Liver (tissue), 3 donors: ENCODE measurements around the gene CAPSL.

Source experiments
- SP1 ChIP-seq: IDR thresholded peaks from 2 replicates; pipeline ENCODE4 v1.6.1; 2018; ENCODE audit warnings: antibody characterized with exemption, mild to moderate bottlenecking
- TAF1 ChIP-seq: conservative IDR thresholded peaks from 2 replicates; pipeline ENCODE4 v1.6.1; 2016; ENCODE audit warnings: antibody characterized with exemption, mild to moderate bottlenecking
- TF ChIP-seq, protein P1 (sequence below): fragments of 150-350 bp; IDR thresholded peaks from 2 replicates; pipeline ENCODE4 v1.5.1; 2017; ENCODE audit warnings: improper control_type of control experiment, low read depth, low read length; ENCODE audit not compliant: missing input control
- TF ChIP-seq, protein P2 (sequence below): IDR thresholded peaks from 2 replicates; pipeline ENCODE4 v1.6.1; 2016; ENCODE audit warnings: antibody characterized with exemption
- TF ChIP-seq, protein P3 (sequence below): IDR thresholded peaks from 2 replicates; pipeline ENCODE4 v1.6.1; 2016; ENCODE audit warnings: antibody characterized with exemption, mild to moderate bottlenecking
- TF ChIP-seq, protein P4 (sequence below): IDR thresholded peaks from 2 replicates; pipeline ENCODE4 v1.6.1; 2016; ENCODE audit warnings: antibody characterized with exemption
- donor health status: healthy.
- donor health status: healthy.

DNA sequence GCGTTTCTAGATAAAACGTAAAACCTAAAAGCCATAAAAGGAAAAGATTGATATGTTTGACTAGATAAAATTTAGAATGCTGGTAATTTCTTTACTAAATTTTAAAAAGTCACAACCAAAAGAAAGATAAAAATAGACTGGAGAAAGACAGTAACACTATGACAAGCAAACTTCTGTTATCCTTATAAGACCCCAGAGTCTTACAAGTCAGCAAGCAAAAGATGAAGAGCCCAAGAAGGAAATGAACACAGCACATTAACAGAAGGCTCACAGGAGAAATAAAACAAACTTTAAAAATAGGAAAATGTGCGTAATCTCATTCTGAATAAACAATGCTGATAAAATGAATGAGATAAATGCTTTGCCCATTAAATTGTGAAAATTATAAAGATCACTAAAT is 52.0 kb downstream of the CAPSL start:
- TF ChIP-seq, protein P1, sequence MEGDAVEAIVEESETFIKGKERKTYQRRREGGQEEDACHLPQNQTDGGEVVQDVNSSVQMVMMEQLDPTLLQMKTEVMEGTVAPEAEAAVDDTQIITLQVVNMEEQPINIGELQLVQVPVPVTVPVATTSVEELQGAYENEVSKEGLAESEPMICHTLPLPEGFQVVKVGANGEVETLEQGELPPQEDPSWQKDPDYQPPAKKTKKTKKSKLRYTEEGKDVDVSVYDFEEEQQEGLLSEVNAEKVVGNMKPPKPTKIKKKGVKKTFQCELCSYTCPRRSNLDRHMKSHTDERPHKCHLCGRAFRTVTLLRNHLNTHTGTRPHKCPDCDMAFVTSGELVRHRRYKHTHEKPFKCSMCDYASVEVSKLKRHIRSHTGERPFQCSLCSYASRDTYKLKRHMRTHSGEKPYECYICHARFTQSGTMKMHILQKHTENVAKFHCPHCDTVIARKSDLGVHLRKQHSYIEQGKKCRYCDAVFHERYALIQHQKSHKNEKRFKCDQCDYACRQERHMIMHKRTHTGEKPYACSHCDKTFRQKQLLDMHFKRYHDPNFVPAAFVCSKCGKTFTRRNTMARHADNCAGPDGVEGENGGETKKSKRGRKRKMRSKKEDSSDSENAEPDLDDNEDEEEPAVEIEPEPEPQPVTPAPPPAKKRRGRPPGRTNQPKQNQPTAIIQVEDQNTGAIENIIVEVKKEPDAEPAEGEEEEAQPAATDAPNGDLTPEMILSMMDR = no peak
- TF ChIP-seq TAF1 (no peak), SP1 (no peak)
- TF ChIP-seq, protein P2, sequence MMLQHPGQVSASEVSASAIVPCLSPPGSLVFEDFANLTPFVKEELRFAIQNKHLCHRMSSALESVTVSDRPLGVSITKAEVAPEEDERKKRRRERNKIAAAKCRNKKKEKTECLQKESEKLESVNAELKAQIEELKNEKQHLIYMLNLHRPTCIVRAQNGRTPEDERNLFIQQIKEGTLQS = no peak
- TF ChIP-seq, protein P3, sequence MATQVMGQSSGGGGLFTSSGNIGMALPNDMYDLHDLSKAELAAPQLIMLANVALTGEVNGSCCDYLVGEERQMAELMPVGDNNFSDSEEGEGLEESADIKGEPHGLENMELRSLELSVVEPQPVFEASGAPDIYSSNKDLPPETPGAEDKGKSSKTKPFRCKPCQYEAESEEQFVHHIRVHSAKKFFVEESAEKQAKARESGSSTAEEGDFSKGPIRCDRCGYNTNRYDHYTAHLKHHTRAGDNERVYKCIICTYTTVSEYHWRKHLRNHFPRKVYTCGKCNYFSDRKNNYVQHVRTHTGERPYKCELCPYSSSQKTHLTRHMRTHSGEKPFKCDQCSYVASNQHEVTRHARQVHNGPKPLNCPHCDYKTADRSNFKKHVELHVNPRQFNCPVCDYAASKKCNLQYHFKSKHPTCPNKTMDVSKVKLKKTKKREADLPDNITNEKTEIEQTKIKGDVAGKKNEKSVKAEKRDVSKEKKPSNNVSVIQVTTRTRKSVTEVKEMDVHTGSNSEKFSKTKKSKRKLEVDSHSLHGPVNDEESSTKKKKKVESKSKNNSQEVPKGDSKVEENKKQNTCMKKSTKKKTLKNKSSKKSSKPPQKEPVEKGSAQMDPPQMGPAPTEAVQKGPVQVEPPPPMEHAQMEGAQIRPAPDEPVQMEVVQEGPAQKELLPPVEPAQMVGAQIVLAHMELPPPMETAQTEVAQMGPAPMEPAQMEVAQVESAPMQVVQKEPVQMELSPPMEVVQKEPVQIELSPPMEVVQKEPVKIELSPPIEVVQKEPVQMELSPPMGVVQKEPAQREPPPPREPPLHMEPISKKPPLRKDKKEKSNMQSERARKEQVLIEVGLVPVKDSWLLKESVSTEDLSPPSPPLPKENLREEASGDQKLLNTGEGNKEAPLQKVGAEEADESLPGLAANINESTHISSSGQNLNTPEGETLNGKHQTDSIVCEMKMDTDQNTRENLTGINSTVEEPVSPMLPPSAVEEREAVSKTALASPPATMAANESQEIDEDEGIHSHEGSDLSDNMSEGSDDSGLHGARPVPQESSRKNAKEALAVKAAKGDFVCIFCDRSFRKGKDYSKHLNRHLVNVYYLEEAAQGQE = no peak
- TF ChIP-seq, protein P4, sequence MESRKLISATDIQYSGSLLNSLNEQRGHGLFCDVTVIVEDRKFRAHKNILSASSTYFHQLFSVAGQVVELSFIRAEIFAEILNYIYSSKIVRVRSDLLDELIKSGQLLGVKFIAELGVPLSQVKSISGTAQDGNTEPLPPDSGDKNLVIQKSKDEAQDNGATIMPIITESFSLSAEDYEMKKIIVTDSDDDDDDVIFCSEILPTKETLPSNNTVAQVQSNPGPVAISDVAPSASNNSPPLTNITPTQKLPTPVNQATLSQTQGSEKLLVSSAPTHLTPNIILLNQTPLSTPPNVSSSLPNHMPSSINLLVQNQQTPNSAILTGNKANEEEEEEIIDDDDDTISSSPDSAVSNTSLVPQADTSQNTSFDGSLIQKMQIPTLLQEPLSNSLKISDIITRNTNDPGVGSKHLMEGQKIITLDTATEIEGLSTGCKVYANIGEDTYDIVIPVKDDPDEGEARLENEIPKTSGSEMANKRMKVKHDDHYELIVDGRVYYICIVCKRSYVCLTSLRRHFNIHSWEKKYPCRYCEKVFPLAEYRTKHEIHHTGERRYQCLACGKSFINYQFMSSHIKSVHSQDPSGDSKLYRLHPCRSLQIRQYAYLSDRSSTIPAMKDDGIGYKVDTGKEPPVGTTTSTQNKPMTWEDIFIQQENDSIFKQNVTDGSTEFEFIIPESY = no peak
